ENCODE data around the gene SOCS3.

The SOCS3 gene

DNA sequence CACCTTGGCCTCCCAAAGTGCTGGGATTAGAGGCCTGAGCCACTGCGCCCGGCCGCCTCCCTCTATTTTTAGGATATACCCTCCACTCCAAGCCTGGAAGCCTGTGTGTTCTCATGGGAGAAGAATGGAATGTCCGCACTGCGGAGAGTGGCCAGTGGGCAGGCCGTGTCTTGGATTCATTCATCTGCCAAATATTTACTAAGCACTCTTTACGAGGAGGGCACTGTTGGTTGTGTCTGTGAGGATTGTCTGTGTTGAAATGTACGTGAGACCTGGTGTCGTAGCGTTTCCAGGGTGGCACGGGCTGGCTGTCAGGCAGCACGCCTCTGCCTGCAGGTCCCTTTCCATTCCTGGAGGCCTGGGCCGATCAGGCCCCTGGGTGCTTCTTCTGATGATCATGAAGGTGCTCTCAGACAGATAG is 37.8 kb upstream of the SOCS3 start:
- no peak overlapping the region for H3K4me3 Mint-ChIP-seq
- no peaks in the 10 kb centered on the region for H3K27me3 Mint-ChIP-seq
- H3K9me3 Mint-ChIP-seq: no peaks in the 10 kb centered on the region
- DNase-seq: no peak
- H3K4me1 Mint-ChIP-seq: peaks cover 19 to 42% of the 10 kb centered on the region in 2 donors
- no peak overlapping the region for H3K27ac Mint-ChIP-seq
- peaks cover 54 to 78% of the 10 kb centered on the region in 2 donors for H3K36me3 Mint-ChIP-seq
- ATAC-seq (replicated peaks): no peak

DNA sequence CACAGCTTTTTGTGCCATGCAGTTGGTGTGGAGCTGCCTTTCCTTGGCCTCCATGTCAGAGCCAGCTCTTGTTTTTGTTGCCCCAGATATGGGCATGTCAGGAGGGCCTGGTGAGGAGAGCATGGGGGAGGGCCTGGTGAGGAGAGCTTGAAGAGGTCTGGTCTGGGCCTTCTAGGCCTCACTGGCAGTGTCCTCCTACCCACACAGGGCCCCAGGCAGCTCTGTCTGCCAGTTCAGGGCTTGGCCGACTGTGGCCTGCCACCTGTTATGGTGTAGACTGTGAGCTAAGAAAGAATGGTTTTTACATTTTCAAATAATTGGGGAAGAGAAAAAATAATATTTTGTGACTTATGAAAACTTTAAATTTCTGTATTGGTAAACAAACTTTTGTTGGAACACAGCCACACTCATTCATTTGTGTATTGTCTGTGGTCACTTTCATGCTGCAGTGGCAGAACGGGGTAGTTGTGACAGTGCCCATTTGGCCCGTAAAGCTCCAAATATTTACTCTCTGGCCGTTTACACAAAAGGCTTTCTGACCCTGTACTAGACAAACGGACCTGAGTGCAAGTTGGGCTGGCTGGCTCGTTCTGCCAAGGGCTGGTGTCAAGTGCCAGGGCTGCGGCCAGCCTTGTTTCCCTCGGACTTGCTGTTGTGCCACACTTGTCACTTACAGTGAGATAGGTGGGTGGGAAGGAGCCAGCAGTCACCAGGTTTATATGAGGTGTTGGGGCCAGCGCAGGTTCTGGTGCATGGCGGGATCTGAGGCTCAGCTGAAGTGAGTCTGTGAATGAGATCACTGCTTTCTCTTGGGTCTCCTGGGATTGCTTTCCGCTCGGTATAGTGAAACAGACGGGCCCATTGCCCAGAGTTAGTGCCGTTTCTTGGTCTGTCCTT is 36.8 kb upstream of the SOCS3 start:
- peaks cover 48 to 73% of the 10 kb centered on the region in 2 donors for H3K36me3 Mint-ChIP-seq
- H3K9me3 Mint-ChIP-seq: no peaks in the 10 kb centered on the region
- H3K27ac Mint-ChIP-seq: no peak overlapping the region
- H3K27me3 Mint-ChIP-seq: no peaks in the 10 kb centered on the region
- H3K4me3 Mint-ChIP-seq: no peak overlapping the region
- no peak for ATAC-seq (replicated peaks)
- no peak for DNase-seq
- peaks cover 15 to 47% of the 10 kb centered on the region in 2 donors for H3K4me1 Mint-ChIP-seq

DNA sequence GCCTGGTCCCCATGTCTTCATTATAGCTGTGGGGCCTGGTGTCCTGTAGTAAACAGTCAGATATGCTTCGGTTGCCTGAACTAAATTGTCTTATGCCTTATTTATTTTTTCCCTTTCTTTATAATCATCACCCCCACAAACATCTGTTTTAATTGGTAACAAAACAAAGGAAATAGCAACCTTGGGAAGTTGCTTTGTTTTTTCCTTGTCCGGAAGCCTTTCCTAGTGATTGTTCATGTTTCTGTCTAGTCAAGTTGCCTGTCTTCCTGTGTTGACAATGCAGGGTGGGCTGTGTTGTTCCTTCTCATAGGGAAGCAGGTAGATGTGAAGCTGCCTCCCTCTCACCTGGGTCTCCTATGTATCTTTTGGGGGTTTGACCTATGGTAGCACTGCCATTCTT is 35.3 kb upstream of the SOCS3 start:
- Mint-ChIP-seq H3K27me3 (no peaks in the 10 kb centered on the region), H3K4me3 (no peak overlapping the region), H3K27ac (no peak overlapping the region), H3K4me1 (peaks cover 24 to 51% of the 10 kb centered on the region in 2 donors), H3K36me3 (peaks cover 45 to 65% of the 10 kb centered on the region in 2 donors), H3K9me3 (no peaks in the 10 kb centered on the region)
- no peak for ATAC-seq (replicated peaks)
- no peak for DNase-seq

DNA sequence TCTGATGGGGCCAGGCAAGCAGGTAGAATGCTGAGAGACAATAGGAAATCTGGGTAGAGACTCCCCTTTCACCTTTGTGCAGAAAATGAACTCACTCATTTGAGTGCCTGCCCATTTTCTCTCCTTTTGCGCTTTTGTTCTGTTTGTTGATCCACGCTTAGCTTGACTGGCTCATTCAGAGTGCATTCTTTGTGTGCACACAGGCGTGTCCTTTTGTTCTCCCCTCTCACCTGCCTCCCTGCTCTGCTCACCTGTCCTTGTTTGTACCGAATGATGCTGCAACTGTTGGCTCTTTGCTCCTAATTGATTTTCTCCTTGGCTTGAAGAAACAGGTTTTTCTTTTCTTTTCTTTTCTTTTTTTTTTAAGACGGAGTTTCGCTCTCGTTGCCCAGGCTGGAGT is 34.3 kb upstream of the SOCS3 start:
- no peak for DNase-seq
- H3K36me3 Mint-ChIP-seq: peaks cover 45 to 60% of the 10 kb centered on the region in 2 donors
- H3K4me1 Mint-ChIP-seq: peaks cover 26 to 58% of the 10 kb centered on the region in 2 donors
- no peaks in the 10 kb centered on the region for H3K27me3 Mint-ChIP-seq
- ATAC-seq (replicated peaks): no peak
- H3K27ac Mint-ChIP-seq: no peak overlapping the region
- H3K9me3 Mint-ChIP-seq: no peaks in the 10 kb centered on the region
- H3K4me3 Mint-ChIP-seq: no peak overlapping the region

DNA sequence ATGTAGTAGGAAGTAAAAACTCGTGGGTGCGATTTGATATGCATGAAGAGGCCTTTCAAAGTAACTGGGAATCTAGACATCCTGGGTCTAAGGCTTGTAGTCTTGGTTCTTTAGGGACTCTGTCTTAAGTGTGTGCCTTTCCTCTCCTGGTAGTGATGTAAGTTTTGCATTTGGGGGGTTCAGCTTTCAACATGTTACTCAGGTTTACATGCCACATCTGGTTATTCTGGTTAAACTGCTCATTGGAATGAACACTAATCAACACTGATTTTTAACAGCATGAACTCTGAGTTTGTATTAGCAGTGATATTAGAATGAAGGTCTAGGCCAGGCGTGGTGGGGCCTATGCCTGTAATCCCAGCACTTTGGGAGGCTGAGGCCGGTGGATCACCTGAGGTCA is 33.7 kb upstream of the SOCS3 start:
- no peak for DNase-seq
- H3K27me3 Mint-ChIP-seq: no peaks in the 10 kb centered on the region
- peaks cover 27 to 65% of the 10 kb centered on the region in 2 donors for H3K4me1 Mint-ChIP-seq
- peaks cover 38 to 55% of the 10 kb centered on the region in 2 donors for H3K36me3 Mint-ChIP-seq
- peak overlapping the region; percentile 8 to 44 for H3K4me3 Mint-ChIP-seq
- H3K27ac Mint-ChIP-seq: peak overlapping the region; percentile 87
- H3K9me3 Mint-ChIP-seq: no peaks in the 10 kb centered on the region
- ATAC-seq (replicated peaks): peak in 1 of 2 donors; percentile 11

DNA sequence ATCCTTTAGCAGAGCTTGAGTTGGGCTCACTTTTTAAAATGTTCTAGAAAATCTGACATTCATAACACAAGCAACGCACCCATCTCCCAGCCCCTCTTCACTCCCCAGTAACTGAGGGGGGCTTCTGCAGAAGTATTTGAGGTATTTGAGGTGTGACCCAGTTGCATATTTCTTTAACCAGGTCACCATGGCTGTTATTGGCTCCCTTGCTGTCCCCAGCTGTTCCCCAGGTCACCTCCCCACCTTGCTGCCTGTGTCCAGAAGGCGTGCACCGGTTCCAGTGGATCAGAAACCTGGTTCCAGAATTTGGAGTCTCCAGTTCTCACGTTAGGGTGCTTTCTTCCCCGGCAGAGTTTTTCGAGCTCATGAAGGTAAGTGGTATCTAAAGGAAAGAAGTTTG is 32.4 kb upstream of the SOCS3 start:
- ATAC-seq (replicated peaks): no peak
- Mint-ChIP-seq H3K36me3 (peaks cover 33 to 53% of the 10 kb centered on the region in 2 donors), H3K4me1 (peaks cover 34 to 77% of the 10 kb centered on the region in 2 donors), H3K27me3 (no peaks in the 10 kb centered on the region), H3K9me3 (no peaks in the 10 kb centered on the region), H3K4me3 (no peak overlapping the region), H3K27ac (peak overlapping the region; percentile 25)
- DNase-seq: no peak

DNA sequence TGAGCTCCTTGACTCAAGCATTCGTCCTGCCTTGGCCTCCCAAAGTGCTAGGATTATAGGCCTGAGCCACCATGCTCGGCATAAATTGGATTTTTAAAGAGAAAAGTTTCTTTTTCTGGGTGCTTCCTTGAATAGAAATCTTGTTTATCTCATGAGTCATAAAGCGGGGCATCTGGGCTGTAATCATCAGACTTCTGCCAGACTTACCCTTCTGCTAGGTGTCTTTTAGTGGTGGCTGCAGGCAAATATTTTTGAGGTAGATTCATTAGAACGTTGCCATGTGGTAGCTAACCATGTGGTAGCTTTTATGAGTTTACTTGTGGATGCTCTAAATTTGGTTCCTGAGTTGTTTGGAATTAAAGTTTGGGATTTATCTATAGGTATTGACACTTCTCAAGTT is 32.0 kb upstream of the SOCS3 start:
- H3K4me1 Mint-ChIP-seq: peaks cover 36 to 79% of the 10 kb centered on the region in 2 donors
- ATAC-seq (replicated peaks) (no peak), DNase-seq (no peak)
- H3K4me3 Mint-ChIP-seq: no peak overlapping the region
- peaks cover under 1 to 1% of the 10 kb centered on the region in 2 donors for H3K9me3 Mint-ChIP-seq
- peak overlapping the region; percentile 90 for H3K27ac Mint-ChIP-seq
- H3K27me3 Mint-ChIP-seq: no peaks in the 10 kb centered on the region
- peaks cover 30 to 53% of the 10 kb centered on the region in 2 donors for H3K36me3 Mint-ChIP-seq

DNA sequence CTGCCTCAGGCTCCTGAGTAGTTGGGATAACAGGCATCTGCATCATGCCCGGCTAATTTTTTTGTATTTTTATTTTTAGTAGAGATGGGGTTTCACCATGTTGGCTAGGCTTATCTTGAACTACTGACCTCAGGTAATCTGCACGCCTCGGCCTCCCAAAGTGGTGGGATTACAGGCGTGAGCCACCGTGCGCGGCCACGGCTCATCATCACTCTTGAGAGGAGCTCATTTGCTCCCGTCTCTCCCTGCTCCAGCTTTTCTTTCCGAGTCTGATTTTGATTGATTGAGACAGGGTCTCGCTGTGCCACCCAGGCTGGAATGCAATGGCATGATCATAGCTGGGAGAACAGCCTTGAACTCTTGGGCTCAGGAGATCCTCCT is 31.2 kb upstream of the SOCS3 start:
- peaks cover 44 to 88% of the 10 kb centered on the region in 2 donors for H3K4me1 Mint-ChIP-seq
- no peak overlapping the region for H3K4me3 Mint-ChIP-seq
- peak overlapping the region; percentile 90 for H3K27ac Mint-ChIP-seq
- DNase-seq: no peak
- H3K36me3 Mint-ChIP-seq: peaks cover 32 to 49% of the 10 kb centered on the region in 2 donors
- H3K27me3 Mint-ChIP-seq: no peaks in the 10 kb centered on the region
- H3K9me3 Mint-ChIP-seq: peaks cover 2 to 5% of the 10 kb centered on the region in 2 donors
- no peak for ATAC-seq (replicated peaks)

DNA sequence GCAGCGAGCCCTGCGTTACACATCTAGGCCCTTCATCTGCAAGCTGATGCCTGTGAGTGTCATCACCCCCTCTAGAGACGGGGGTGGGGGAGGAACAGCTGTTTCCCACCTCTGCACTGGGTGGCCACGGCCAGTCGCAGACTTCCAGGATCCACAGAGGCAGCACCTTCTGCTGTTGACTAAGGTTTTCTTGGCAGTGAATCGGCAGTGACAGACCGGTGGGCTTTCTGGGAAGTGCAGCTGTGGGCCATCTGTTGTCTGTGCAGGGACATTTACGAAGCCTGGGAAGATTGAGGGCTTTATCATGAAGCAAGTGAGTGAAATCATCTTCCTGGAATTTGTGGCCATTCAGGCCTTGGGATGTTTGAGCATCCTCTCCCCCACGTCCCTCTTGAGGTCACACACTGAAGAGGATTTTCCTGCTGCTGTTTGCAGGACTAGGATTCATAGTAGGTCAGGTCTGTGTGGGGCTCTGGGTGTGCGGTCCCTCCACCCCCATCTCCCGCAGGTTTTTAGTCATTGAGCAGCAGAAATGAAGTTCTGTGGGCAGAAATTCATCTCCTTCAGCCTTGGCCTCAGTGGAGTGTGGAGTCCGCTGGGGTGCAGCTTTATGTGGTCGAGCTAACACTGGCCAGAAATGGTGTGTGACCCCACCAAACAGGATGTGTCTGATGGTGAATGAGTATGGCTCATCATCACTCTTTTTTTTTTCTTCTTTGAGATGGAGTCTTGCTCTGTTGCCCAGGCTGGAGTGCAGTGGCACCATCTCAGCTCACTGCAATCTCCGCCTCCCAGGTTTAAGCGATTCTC is 30.6 kb upstream of the SOCS3 start:
- H3K4me1 Mint-ChIP-seq: peaks cover 50 to 93% of the 10 kb centered on the region in 2 donors

DNA sequence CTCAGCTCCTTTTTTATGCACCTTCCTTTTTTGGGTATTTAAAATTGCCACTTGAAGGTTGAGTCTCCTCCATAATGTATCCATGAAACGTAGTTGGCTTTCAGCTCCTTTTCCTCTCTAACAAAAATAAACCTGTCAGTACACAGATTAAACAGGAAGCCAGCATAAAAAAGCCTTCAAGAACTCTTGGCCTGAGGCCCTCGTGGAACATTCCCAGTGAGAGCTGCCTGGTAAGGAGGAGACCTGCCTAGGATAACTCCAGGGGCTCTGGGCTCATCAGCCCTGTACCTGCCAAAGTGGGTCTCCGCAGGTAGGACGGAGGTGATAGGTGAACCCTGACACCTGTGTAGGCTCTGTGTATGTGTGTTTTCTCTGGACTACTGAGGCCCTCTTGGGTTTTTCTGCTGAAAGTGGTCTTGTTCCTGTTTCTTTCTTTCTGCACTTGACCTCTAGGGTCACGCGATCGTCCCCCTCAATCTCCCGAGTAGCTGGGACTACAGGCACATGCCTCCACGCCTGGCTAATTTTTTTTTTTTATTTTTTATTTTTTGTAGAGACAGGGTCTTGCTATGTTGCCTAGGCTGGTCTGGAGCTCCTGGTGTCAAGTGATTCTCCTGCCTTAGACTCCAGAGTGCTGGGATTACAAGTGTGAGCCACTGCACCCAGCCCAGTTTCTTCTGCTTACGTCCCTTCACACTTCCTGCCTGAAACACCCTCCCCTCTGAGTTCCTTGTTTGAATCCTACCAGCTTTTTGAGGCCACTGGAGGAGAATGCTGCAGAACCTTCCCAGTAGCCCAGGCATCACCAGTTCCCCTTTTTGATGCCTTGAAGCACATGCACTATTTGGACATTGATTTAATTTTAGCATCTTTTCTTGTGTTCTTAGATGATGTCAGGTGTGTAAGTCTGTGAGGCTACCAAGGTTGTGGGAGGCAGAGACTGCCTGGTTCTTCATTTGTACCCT is 28.4 kb upstream of the SOCS3 start:
- H3K4me1 Mint-ChIP-seq: peaks cover 56 to 93% of the 10 kb centered on the region in 2 donors
- peak overlapping the region; percentile 94 for H3K27ac Mint-ChIP-seq
- peak; percentile 64 to 65 for ATAC-seq (replicated peaks)
- H3K4me3 Mint-ChIP-seq: peak overlapping the region; percentile 57 to 63
- peaks cover 2 to 5% of the 10 kb centered on the region in 2 donors for H3K9me3 Mint-ChIP-seq
- no peaks in the 10 kb centered on the region for H3K27me3 Mint-ChIP-seq
- peak; percentile 67 for DNase-seq
- peaks cover 25 to 48% of the 10 kb centered on the region in 2 donors for H3K36me3 Mint-ChIP-seq

More for the DNA sequence above, 30.6 kb upstream of the SOCS3 start:
- no peak for ATAC-seq (replicated peaks)
- no peaks in the 10 kb centered on the region for H3K27me3 Mint-ChIP-seq
- peaks cover 30 to 47% of the 10 kb centered on the region in 2 donors for H3K36me3 Mint-ChIP-seq
- H3K9me3 Mint-ChIP-seq: peaks cover 2 to 5% of the 10 kb centered on the region in 2 donors
- H3K27ac Mint-ChIP-seq: peak overlapping the region; percentile 90
- H3K4me3 Mint-ChIP-seq: peak overlapping the region in 1 of 2 donors; percentile 44
- no peak for DNase-seq

DNA sequence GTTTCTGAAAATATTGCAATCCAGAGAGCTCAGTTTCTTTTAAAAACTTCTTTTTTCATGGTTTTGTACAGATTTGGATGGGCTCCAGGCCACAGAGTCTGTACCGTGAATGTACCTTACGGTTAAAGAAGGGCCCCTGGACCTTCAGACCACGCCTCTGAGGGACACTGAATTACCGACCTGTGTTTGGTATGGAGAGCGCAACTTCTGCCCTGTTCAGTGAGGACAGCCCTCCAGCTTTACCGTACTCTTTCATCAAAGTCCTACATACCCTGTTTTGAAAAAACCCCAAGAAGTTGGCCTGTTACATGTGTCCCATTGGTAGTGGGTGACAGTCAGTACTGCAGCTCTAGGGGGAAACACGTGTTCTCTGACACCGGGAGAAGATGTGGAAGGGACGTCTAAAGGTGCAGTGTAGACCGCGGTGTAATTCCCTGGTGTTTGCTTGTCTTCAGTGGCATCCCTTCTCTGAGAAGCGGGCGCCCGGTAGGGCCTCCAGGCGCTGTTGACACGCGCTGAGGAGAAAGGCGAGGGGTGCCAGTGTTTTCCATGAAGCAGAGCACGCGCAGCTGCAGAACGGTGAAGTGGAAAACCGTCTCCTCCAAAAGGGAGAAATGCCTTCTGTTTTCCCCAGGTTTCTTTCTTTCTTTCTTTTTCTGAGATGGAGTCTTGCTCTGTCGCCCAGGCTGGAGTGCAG is 24.8 kb upstream of the SOCS3 start:
- peak overlapping the region; percentile 99 for H3K27ac Mint-ChIP-seq
- H3K36me3 Mint-ChIP-seq: peaks cover 29 to 57% of the 10 kb centered on the region in 2 donors
- ATAC-seq (replicated peaks) (no peak), DNase-seq (no peak)
- H3K27me3 Mint-ChIP-seq: no peaks in the 10 kb centered on the region
- H3K9me3 Mint-ChIP-seq: peaks cover 2 to 5% of the 10 kb centered on the region in 2 donors
- peak overlapping the region; percentile 59 to 76 for H3K4me3 Mint-ChIP-seq
- peaks cover 67 to 93% of the 10 kb centered on the region in 2 donors for H3K4me1 Mint-ChIP-seq

DNA sequence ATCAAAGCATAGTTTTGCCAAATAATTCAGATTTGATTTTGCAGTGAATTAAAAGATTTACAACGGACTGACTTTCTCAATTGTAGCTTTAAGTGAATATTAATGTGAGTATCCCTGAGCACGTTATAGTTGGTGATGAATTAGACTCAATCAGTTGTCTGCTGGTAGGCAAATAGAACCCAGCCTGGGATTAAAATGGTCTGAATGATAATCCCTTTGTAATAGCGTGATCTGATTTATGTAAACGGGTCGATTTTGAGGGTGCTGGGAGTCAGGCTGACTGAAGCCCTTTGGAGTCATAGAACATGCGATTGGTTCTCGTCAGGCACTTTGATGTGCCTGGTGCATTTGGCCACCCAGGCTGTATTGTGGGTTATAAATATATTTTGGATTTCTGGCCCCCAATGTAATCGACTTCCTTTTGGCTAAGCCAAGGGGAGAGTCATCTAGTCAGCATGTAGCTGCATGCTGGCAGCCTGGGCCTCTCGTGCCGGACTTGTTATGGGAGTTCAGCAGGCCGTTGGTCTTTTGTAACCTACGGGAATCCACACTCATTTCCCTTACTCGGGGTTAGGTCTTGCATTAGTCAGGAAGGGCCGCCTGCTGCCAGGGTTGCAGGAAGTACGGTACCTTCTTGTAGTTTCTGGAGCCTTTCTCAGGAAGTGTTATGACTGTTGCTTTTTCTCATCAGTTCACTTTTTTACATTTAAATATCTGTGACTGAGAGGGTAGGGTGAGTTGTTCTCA is 24.0 kb upstream of the SOCS3 start:
- H3K27ac Mint-ChIP-seq: peak overlapping the region; percentile 99
- DNase-seq: peak; percentile 65

More for the DNA sequence above, 24.0 kb upstream of the SOCS3 start:
- H3K36me3 Mint-ChIP-seq: peaks cover 34 to 57% of the 10 kb centered on the region in 2 donors
- ATAC-seq (replicated peaks): peak; percentile 33 to 40
- H3K4me1 Mint-ChIP-seq: peaks cover 69 to 94% of the 10 kb centered on the region in 2 donors
- peaks cover 2 to 5% of the 10 kb centered on the region in 2 donors for H3K9me3 Mint-ChIP-seq
- peak overlapping the region; percentile 59 to 76 for H3K4me3 Mint-ChIP-seq
- no peaks in the 10 kb centered on the region for H3K27me3 Mint-ChIP-seq

All from stimulated activated naive B cell treated with anti-CD40 and anti-IgM and Interleukin-4, amounts not matched to agents 10 μg/mL and 1 μg/mL and 100 μg/mL, for 72 hours (primary cell).